HepG2 (cell line): ENCODE results near the gene CBX2. TPM values are rescaled to one million over a fixed set of nuclear protein-coding genes. Genes with fewer than 3 reads are reported as not detected.
A peak's percentile ranks its signal among the peaks of the same experiment; 100 is the strongest.

ENCODE experiments used
- ESRRA ChIP-seq: sonication (generic); formaldehyde crosslinking; IDR thresholded peaks from 2 replicates; pipeline ENCODE4 v1.5.1; 2020; ENCODE audit warnings: mild to moderate bottlenecking, low read depth, missing genetic modification reagents
- ETS1 ChIP-seq: sonication (generic); formaldehyde crosslinking; IDR thresholded peaks from 2 replicates; pipeline ENCODE4 v1.4.0; 2020; ENCODE audit warnings: missing genetic modification reagents
- JDP2 ChIP-seq: sonication (generic); formaldehyde crosslinking; IDR thresholded peaks from 2 replicates; pipeline ENCODE4 v1.8.1; 2022; ENCODE audit warnings: missing genetic modification reagents, borderline replicate concordance
- LRRFIP1 ChIP-seq: sonication (generic); formaldehyde crosslinking; conservative IDR thresholded peaks from 2 replicates; pipeline ENCODE4 v1.4.0; 2020; ENCODE audit warnings: missing genetic modification reagents
- SNAPC2 ChIP-seq: sonication (generic); formaldehyde crosslinking; IDR thresholded peaks from 2 replicates; pipeline ENCODE4 v1.8.1; 2022; ENCODE audit warnings: mild to moderate bottlenecking, missing genetic modification reagents
- TFAP4 ChIP-seq: sonication (generic); IDR thresholded peaks from 2 replicates; pipeline ENCODE4 v1.6.1; 2016; ENCODE audit warnings: low read depth, borderline replicate concordance
- TOPORS ChIP-seq: sonication (generic); formaldehyde crosslinking; IDR thresholded peaks from 2 replicates; pipeline ENCODE4 v1.8.0; 2023; ENCODE audit warnings: mild to moderate bottlenecking, missing genetic modification reagents
- ZFP90 ChIP-seq: sonication (generic); formaldehyde crosslinking; IDR thresholded peaks from 2 replicates; pipeline ENCODE4 v1.8.0; 2022; ENCODE audit warnings: missing genetic modification reagents, mild to moderate bottlenecking, inconsistent platforms, borderline replicate concordance
- ZNF264 ChIP-seq: sonication (generic); formaldehyde crosslinking; IDR thresholded peaks from 2 replicates; pipeline ENCODE4 v1.4.0; 2020; ENCODE audit warnings: missing genetic modification reagents
- ZNF691 ChIP-seq: sonication (generic); formaldehyde crosslinking; IDR thresholded peaks from 2 replicates; pipeline ENCODE4 v1.4.0; 2020; ENCODE audit warnings: missing genetic modification reagents, low read depth, mild to moderate bottlenecking, borderline replicate concordance
- ZNF781 ChIP-seq: sonication (generic); formaldehyde crosslinking; IDR thresholded peaks from 2 replicates; pipeline ENCODE4 v1.5.1; 2020; ENCODE audit warnings: borderline replicate concordance, mild to moderate bottlenecking, missing genetic modification reagents; ENCODE audit errors: not compliant biosample characterization
- polyA plus RNA-seq, 8 experiments: library from polyadenylated mRNA; depleted of rRNA in 3 of 8; stranded (reverse) in 7 of 8; unstranded in 1 of 8; fragments of >200 nt; fragmentation: Illumina TruSeq in 4 of 8; extraction: Trizol in 4 of 8; gene quantifications; 2 replicates each; pipeline versions ENCODE4 v1.2.1 to v1.2.3, GENCODE V29; 2011 to 2016; ENCODE audit warnings: low read depth in 4 of 8, missing spikeins in 1 of 8, mixed read lengths in 1 of 8; ENCODE audit not compliant: insufficient read depth in 1 of 8
- total RNA-seq, 5 experiments: library from RNA; depleted of rRNA; stranded (reverse); fragments of >200 nt; fragmentation: Illumina TruSeq; extraction: Trizol; gene quantifications; 2 replicates each; pipeline ENCODE4 v1.2.3, GENCODE V29; 2016; ENCODE audit warnings: low read depth in 1 of 5
- TF ChIP-seq, protein P1 (sequence below): sonication (generic); formaldehyde crosslinking; IDR thresholded peaks from 2 replicates; pipeline ENCODE4 v1.4.0; 2020; ENCODE audit warnings: missing genetic modification reagents, mild to moderate bottlenecking, borderline replicate concordance
- TF ChIP-seq, protein P2 (sequence below): sonication (generic); formaldehyde crosslinking; IDR thresholded peaks from 2 replicates; pipeline ENCODE4 v1.8.0; 2022; ENCODE audit warnings: mild to moderate bottlenecking, missing genetic modification reagents, moderate library complexity
- TF ChIP-seq, protein P3 (sequence below): sonication (generic); formaldehyde crosslinking; IDR thresholded peaks from 2 replicates; pipeline ENCODE4 v1.4.0; 2020; ENCODE audit warnings: missing genetic modification reagents, borderline replicate concordance

CBX2 gene
- total and polyA plus RNA-seq, 2 of the 13 experiments (the other 11 are each of a cell fraction or from before 2014, with no cell fraction given), result 14.5 to 31.1 TPM

- TF ChIP-seq, protein P1, sequence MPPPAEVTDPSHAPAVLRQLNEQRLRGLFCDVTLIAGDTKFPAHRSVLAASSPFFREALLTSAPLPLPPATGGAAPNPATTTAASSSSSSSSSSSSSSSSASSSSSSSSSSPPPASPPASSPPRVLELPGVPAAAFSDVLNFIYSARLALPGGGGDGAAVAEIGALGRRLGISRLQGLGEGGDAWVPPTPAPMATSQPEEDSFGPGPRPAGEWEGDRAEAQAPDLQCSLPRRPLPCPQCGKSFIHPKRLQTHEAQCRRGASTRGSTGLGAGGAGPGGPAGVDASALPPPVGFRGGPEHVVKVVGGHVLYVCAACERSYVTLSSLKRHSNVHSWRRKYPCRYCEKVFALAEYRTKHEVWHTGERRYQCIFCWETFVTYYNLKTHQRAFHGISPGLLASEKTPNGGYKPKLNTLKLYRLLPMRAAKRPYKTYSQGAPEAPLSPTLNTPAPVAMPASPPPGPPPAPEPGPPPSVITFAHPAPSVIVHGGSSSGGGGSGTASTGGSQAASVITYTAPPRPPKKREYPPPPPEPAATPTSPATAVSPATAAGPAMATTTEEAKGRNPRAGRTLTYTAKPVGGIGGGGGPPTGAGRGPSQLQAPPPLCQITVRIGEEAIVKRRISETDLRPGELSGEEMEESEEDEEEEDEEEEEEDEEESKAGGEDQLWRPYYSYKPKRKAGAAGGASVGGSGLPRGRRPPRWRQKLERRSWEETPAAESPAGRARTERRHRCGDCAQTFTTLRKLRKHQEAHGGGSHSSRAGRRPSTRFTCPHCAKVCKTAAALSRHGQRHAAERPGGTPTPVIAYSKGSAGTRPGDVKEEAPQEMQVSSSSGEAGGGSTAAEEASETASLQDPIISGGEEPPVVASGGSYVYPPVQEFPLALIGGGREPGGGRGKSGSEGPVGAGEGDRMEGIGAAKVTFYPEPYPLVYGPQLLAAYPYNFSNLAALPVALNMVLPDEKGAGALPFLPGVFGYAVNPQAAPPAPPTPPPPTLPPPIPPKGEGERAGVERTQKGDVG (CRISPR knock-in tag), result peak; percentile 100
- peak; percentile 91 for TF ChIP-seq ZFP90
- TF ChIP-seq ZNF781 (CRISPR knock-in tag), result peak; percentile 35
- TF ChIP-seq LRRFIP1 (CRISPR knock-in tag), result no peak
- TF ChIP-seq TFAP4, result peak; percentile 98
- TF ChIP-seq TOPORS, result peak; percentile 88
- TF ChIP-seq, protein P2, sequence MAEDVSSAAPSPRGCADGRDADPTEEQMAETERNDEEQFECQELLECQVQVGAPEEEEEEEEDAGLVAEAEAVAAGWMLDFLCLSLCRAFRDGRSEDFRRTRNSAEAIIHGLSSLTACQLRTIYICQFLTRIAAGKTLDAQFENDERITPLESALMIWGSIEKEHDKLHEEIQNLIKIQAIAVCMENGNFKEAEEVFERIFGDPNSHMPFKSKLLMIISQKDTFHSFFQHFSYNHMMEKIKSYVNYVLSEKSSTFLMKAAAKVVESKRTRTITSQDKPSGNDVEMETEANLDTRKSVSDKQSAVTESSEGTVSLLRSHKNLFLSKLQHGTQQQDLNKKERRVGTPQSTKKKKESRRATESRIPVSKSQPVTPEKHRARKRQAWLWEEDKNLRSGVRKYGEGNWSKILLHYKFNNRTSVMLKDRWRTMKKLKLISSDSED (CRISPR knock-in tag), result no peak
- peak; percentile 96 for TF ChIP-seq ZNF691
- TF ChIP-seq, protein P3, sequence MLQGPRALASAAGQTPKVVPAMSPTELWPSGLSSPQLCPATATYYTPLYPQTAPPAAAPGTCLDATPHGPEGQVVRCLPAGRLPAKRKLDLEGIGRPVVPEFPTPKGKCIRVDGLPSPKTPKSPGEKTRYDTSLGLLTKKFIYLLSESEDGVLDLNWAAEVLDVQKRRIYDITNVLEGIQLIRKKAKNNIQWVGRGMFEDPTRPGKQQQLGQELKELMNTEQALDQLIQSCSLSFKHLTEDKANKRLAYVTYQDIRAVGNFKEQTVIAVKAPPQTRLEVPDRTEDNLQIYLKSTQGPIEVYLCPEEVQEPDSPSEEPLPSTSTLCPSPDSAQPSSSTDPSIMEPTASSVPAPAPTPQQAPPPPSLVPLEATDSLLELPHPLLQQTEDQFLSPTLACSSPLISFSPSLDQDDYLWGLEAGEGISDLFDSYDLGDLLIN (CRISPR knock-in tag), result peak; percentile 25; the same call in 1 of the 2 replicates
- no peak for TF ChIP-seq JDP2 (CRISPR knock-in tag)
- TF ChIP-seq ETS1 (CRISPR knock-in tag), result no peak
- TF ChIP-seq ESRRA (CRISPR knock-in tag), result peak; percentile 89
- TF ChIP-seq ZNF264 (CRISPR knock-in tag), result peak; percentile 86; the same call in 1 of the 2 replicates
- peak; percentile 73 for TF ChIP-seq SNAPC2 (CRISPR knock-in tag)
Observed at GRCh38 chr17:79760197-79760906, 17.6 kb upstream of the CBX2 start (continued).
